Body of pancreas (tissue), 4 donors: ENCODE results near the gene CXCL8.
"Not testable (repeated sequence)": the region's sequence is repeated elsewhere in the genome, so short reads cannot be mapped to it uniquely, and the experiment has no call there.

Experiments
- CTCF ChIP-seq, 7 experiments: fragments of 450-650 bp in 4 of 7; fragments of 200-600 bp in 3 of 7; sonication (generic) in 3 of 7; IDR thresholded peaks; one replicate each; pipeline ENCODE4 v1.5.1; 2016 to 2019; ENCODE audit warnings: antibody characterized with exemption in 7 of 7
- POLR2A ChIP-seq, 3 donors: fragments of 450-650 bp; IDR thresholded peaks; one replicate each; pipeline ENCODE4 v1.6.1; 2016; ENCODE audit warnings: antibody characterized with exemption in 3 of 3, mild to moderate bottlenecking in 2 of 3

GRCh38 chr4:73774406-73774805, 34.0 kb downstream of the CXCL8 start:
- TF ChIP-seq CTCF, POLR2A (IDR thresholded peaks at IDR 0.05): not testable (repeated sequence)
